GM23338 (cell line): ENCODE results near the gene CLDN10. TPM values are rescaled to one million over a fixed set of nuclear protein-coding genes. Genes with fewer than 3 reads are reported as not detected.

Source experiments
- ATAC-seq: fragments of 200-7000 bp; cut with Tn5 transposase; 3 replicates; pipeline ENCODE4 v1.9.1; 2020
- DNase-seq: peaks from one replicate; pipeline ENCODE4 v3.0.0-alpha.2; 2015; ENCODE audit warnings: low spot score
- H2AFZ ChIP-seq: fragments of 200-600 bp; sonication (generic); 2 replicates; pipeline ENCODE4 v1.8.0; 2016; ENCODE audit warnings: antibody characterized with exemption, mild to moderate bottlenecking, moderate library complexity
- H3F3A ChIP-seq: fragments of 200-600 bp; sonication (generic); replicated peaks from 2 replicates; pipeline ENCODE4 v1.8.0; 2017; ENCODE audit warnings: antibody characterized with exemption, mixed run types, low read depth
- H3K27ac ChIP-seq: fragments of 200-600 bp; sonication (generic); 2 replicates; pipeline ENCODE4 v1.6.1; 2016; ENCODE audit warnings: low read depth
- H3K27me3 ChIP-seq: fragments of 200-600 bp; sonication (generic); 2 replicates; pipeline ENCODE4 v1.8.0; 2016; ENCODE audit warnings: mild to moderate bottlenecking, mixed run types, moderate library complexity; ENCODE audit not compliant: insufficient read depth
- H3K36me3 ChIP-seq: fragments of 200-600 bp; sonication (generic); 2 replicates; pipeline ENCODE4 v1.8.0; 2016; ENCODE audit warnings: mild to moderate bottlenecking; ENCODE audit not compliant: insufficient read depth
- H3K4me1 ChIP-seq: fragments of 200-600 bp; sonication (generic); 2 replicates; pipeline ENCODE4 v1.8.0; 2016; ENCODE audit warnings: mild to moderate bottlenecking, moderate library complexity; ENCODE audit not compliant: insufficient read depth
- H3K4me2 ChIP-seq: fragments of 200-600 bp; sonication (generic); 2 replicates; pipeline ENCODE4 v1.7.1; 2017; ENCODE audit warnings: mixed run types
- H3K4me3 ChIP-seq: fragments of 200-600 bp; sonication (generic); 2 replicates; pipeline ENCODE4 v1.6.1; 2016; ENCODE audit warnings: mixed run types
- H3K79me2 ChIP-seq: fragments of 200-600 bp; sonication (generic); replicated peaks from 2 replicates; pipeline ENCODE4 v1.8.0; 2017; ENCODE audit warnings: mild to moderate bottlenecking; ENCODE audit not compliant: insufficient read depth
- H3K9me2 ChIP-seq: fragments of 200-600 bp; sonication (generic); 2 replicates; pipeline ENCODE4 v1.8.0; 2017; ENCODE audit not compliant: insufficient read depth
- H4K20me1 ChIP-seq: fragments of 200-600 bp; sonication (generic); replicated peaks from 2 replicates; pipeline ENCODE4 v1.8.0; 2017; ENCODE audit warnings: mild to moderate bottlenecking; ENCODE audit not compliant: insufficient read depth
- H3K27ac Mint-ChIP-seq: 2 replicates; pipeline ENCODE4 v1.8.0; 2020; ENCODE audit warnings: inconsistent platforms, mild to moderate bottlenecking, moderate library complexity, mixed read lengths
- H3K27me3 Mint-ChIP-seq: 3 replicates; pipeline ENCODE4 v1.8.0; 2022; ENCODE audit warnings: low read depth, mild to moderate bottlenecking, moderate library complexity, mixed read lengths, inconsistent platforms; ENCODE audit not compliant: insufficient read depth, poor library complexity
- H3K36me3 Mint-ChIP-seq: 3 replicates; pipeline ENCODE4 v1.8.0; 2021; ENCODE audit warnings: low read depth, mild to moderate bottlenecking, inconsistent platforms, moderate library complexity, mixed read lengths
- H3K4me1 Mint-ChIP-seq: 3 replicates; pipeline ENCODE4 v1.8.0; 2020; ENCODE audit warnings: mild to moderate bottlenecking, inconsistent platforms, mixed read lengths
- H3K4me3 Mint-ChIP-seq: 3 replicates; pipeline ENCODE4 v1.8.0; 2021; ENCODE audit warnings: moderate library complexity, mild to moderate bottlenecking, inconsistent platforms, mixed read lengths
- H3K9me3 Mint-ChIP-seq: 3 replicates; pipeline ENCODE4 v1.8.0; 2020; ENCODE audit warnings: moderate library complexity, mild to moderate bottlenecking, inconsistent platforms, mixed read lengths
- CREB1 ChIP-seq: fragments of 250-450 bp; sonication (Bioruptor Pico); IDR thresholded peaks from 2 replicates; pipeline ENCODE4 v1.5.0; 2020; ENCODE audit warnings: low read depth, mild to moderate bottlenecking, moderate library complexity
- CTCF ChIP-seq, 2 experiments: fragments of 200-600 bp in 1 of 2; sonication (generic) in 1 of 2; conservative IDR thresholded peaks; 2 replicates each; pipeline versions ENCODE4 v1.5.1 to v1.6.1; 2016 to 2017; ENCODE audit warnings: antibody characterized with exemption in 2 of 2, low read depth in 2 of 2, mild to moderate bottlenecking in 2 of 2, moderate library complexity in 1 of 2
- ETS1 ChIP-seq: IDR thresholded peaks from 2 replicates; pipeline ENCODE4 v1.6.1; 2016; ENCODE audit warnings: antibody characterized with exemption
- EZH2phosphoT487 ChIP-seq: fragments of 200-600 bp; sonication (generic); IDR thresholded peaks from one replicate; pipeline ENCODE4 v1.8.1; 2018; ENCODE audit warnings: antibody characterized with exemption; ENCODE audit not compliant: unreplicated experiment
- JUNB ChIP-seq: IDR thresholded peaks from one replicate; pipeline ENCODE4 v1.6.1; 2016; ENCODE audit warnings: antibody characterized with exemption; ENCODE audit not compliant: unreplicated experiment
- NANOG ChIP-seq: IDR thresholded peaks from 2 replicates; pipeline ENCODE4 v1.6.1; 2016; ENCODE audit warnings: antibody characterized with exemption, borderline replicate concordance
- POLR2AphosphoS5 ChIP-seq: IDR thresholded peaks from 2 replicates; pipeline ENCODE4 v1.6.1; 2016; ENCODE audit warnings: antibody characterized with exemption, low read depth
- REST ChIP-seq: IDR thresholded peaks from one replicate; pipeline ENCODE4 v1.6.1; 2018; ENCODE audit warnings: antibody characterized with exemption; ENCODE audit not compliant: unreplicated experiment
- STAT1 ChIP-seq: IDR thresholded peaks from one replicate; pipeline ENCODE4 v1.6.1; 2016; ENCODE audit warnings: antibody characterized with exemption; ENCODE audit not compliant: unreplicated experiment
- ZNF114 ChIP-seq: fragments of 250-450 bp; sonication (Bioruptor Pico); IDR thresholded peaks from 2 replicates; pipeline ENCODE4 v1.5.0; 2020; ENCODE audit warnings: mild to moderate bottlenecking, moderate library complexity
- ZNF331 ChIP-seq: fragments of 250-450 bp; sonication (Bioruptor Pico); IDR thresholded peaks from 2 replicates; pipeline ENCODE4 v1.5.0; 2020; ENCODE audit warnings: low read depth, mild to moderate bottlenecking, moderate library complexity
- polyA plus RNA-seq: library from polyadenylated mRNA; unstranded; fragments of >200 nt; fragmentation: Nextera tagmentation; extraction: Ambion mirVana; gene quantifications from 2 replicates; pipeline ENCODE4 v1.2.1, GENCODE V29; 2016
- total RNA-seq: library from RNA; depleted of rRNA; stranded (reverse); fragments of >200 nt; shearing (Covaris generic); gene quantifications from 2 replicates; pipeline ENCODE4 v1.2.3, GENCODE V29; 2014

Gene CLDN10
- total and polyA plus RNA-seq, 2 experiments from 2014 or later = 34.7 to 65.9 TPM

- TF ChIP-seq REST = no peak
- no peak for TF ChIP-seq POLR2AphosphoS5
- no peak for TF ChIP-seq EZH2phosphoT487
- no peak for TF ChIP-seq CREB1 (CRISPR knock-in tag)
- no peak for TF ChIP-seq STAT1
- TF ChIP-seq ZNF114 (CRISPR knock-in tag) = no peak
- no peak for TF ChIP-seq ZNF331 (CRISPR knock-in tag)
- no peak for TF ChIP-seq NANOG
- TF ChIP-seq JUNB = no peak
- no peak for TF ChIP-seq ETS1
Measured at GRCh38 chr13:95603887-95604555, 51.5 kb downstream of the CLDN10 start (continued).

- H3K4me1 ChIP-seq = no peaks in the 10 kb centered on the region
- Mint-ChIP-seq H3K9me3 (no peaks in the 10 kb centered on the region; the same call in 2 of the 3 replicates), H3K36me3 (peaks cover 15% of the 10 kb centered on the region), H3K4me1 (no peaks in the 10 kb centered on the region), H3K27me3 (peaks cover 3% of the 10 kb centered on the region), H3K4me3 (no peak overlapping the region), H3K27ac (0 out of 2 replicates have a peak overlapping the region, but pooled peaks have one; percentile 19)
- no peaks in the 10 kb centered on the region for H3K9me2 ChIP-seq
- H3K4me2 ChIP-seq = no peak overlapping the region
- no peaks in the 10 kb centered on the region for H3K27me3 ChIP-seq
- H3K27ac ChIP-seq = no peak overlapping the region
- DNase-seq (no peak), ATAC-seq (no peak)
- H3K79me2 ChIP-seq = no peaks in the 10 kb centered on the region
- H3F3A ChIP-seq = no peaks in the 10 kb centered on the region
- no peak overlapping the region for H3K4me3 ChIP-seq
- no peak overlapping the region for H2AFZ ChIP-seq
- H4K20me1 ChIP-seq = no peaks in the 10 kb centered on the region; the same call in 1 of the 2 replicates
- no peaks in the 10 kb centered on the region; the same call in 1 of the 2 replicates for H3K36me3 ChIP-seq
- no peak for TF ChIP-seq POLR2AphosphoS5
- no peak for TF ChIP-seq ZNF114 (CRISPR knock-in tag)
- no peak for TF ChIP-seq ZNF331 (CRISPR knock-in tag)
- TF ChIP-seq CREB1 (CRISPR knock-in tag) = no peak
- TF ChIP-seq EZH2phosphoT487 = no peak
- no peak for TF ChIP-seq CTCF (conservative IDR thresholded peaks at IDR 0.05; ENCODE audit: low read depth in 2 of 2)
- TF ChIP-seq REST = no peak
- TF ChIP-seq NANOG = no peak
- TF ChIP-seq ETS1 = no peak
- no peak for TF ChIP-seq JUNB
Measured at GRCh38 chr13:95604556-95604915, 52.0 kb downstream of the CLDN10 start.
